WI38 (cell line): ENCODE data around the gene HEPACAM.

Source experiments
- H3K4me3 ChIP-seq: 2 replicates; pipeline ENCODE4 v1.5.1; 2011; ENCODE audit warnings: low read depth, mild to moderate bottlenecking, control low read depth, low read length
- TF ChIP-seq, protein P1 (sequence below): IDR thresholded peaks from 2 replicates; pipeline ENCODE4 v1.5.1; 2012; ENCODE audit warnings: low read depth, mild to moderate bottlenecking, control low read depth, low read length

The HEPACAM gene

DNA sequence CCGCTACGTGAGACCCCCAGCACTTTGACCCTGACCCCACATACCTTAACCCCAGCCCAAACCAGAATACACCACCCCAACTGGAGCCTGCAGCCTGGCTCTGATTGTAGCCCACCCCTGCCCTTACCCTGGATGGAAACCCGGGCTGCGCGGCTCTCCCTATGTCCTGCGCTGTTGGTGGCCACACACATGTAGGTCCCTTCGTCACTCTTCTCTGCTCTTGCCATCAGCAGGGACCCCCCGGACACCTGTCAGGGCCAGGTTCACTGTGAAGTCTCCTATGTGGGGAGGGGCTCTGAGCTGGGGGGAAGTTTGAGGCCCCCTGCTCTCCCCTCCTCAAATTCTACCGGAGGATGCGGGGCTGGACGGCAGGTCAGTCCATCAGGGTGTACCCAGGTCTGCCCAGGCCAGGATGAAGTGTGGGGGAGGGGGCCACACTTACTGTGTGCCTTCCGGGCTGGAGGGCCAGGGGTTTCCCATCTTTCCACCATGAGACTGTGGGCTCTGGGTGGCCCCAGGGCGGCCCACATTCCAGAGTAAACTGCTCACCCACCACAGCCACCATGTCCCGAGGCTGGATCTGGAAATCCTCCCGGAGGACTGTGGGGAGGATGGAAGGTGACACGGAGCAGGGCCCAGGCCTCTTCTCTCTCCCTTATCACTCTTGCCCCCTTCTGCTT, 39.6 kb downstream of the HEPACAM start:
- TF ChIP-seq, protein P1, sequence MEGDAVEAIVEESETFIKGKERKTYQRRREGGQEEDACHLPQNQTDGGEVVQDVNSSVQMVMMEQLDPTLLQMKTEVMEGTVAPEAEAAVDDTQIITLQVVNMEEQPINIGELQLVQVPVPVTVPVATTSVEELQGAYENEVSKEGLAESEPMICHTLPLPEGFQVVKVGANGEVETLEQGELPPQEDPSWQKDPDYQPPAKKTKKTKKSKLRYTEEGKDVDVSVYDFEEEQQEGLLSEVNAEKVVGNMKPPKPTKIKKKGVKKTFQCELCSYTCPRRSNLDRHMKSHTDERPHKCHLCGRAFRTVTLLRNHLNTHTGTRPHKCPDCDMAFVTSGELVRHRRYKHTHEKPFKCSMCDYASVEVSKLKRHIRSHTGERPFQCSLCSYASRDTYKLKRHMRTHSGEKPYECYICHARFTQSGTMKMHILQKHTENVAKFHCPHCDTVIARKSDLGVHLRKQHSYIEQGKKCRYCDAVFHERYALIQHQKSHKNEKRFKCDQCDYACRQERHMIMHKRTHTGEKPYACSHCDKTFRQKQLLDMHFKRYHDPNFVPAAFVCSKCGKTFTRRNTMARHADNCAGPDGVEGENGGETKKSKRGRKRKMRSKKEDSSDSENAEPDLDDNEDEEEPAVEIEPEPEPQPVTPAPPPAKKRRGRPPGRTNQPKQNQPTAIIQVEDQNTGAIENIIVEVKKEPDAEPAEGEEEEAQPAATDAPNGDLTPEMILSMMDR, result no peak
- H3K4me3 ChIP-seq, result no peak overlapping the region

DNA sequence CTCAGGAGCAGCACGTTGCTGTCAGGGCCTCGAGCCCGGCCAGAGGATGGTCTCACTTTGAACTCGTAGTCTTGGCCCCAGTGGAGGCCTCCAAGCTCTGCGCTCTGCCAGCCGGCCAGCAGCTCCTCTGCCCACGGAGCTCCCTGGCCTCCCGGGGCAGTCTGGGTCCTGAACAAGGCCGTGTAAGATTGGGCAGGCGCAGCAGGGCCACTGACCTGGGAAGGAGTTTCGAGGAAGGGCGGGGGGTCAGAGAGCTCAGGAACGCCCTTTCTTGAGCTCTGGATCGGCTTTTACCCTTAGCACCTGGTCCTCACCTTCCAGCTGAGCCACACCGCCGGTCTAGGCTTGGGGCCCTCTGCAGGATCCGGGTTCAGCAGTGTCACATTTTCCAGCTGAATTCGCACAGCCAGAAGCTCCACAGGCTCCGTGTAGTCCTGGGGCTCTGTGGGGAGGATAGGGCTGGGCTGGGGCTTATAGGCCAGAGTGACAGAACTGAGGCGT, 40.3 kb downstream of the HEPACAM start:
- TF ChIP-seq, protein P1, result no peak

DNA sequence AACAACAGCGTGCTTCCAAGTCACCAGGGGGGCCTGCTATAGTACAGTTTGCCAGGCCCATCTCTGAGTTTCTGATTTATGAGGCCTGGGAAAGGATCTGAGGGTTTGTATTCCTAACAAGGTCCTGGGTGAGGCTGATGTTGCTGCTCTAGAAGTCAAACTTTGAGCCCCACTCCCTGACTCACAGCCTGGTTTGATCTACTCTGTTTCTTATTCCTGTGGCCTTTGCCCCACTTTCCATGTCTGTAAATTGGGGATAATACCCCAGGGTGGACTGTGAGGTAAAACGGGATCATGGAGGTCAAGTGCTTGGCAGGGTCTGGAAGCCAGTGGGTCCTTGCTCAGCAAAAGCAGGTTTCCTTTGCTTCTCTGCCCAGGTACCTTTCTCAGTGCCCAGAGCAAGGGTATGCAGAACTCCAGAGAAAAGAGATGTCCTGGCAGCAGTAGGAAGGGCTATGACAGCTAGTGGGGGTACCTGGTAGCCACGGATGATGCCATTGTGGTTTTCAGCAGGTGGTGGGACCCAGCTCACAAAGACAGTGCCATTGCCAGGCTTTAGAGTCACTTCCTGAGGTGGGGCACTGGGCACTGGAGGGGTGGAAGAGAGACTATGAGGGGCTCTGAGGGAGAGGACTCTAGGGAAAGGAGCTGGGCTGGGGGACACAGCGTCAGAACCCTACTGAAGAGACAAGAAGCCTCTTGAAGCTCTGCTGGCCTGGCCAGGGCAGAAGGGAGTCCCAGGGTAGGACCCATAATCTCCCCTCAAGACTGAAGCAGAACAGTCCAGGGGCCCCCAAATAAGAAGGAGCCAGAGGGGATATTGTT, 41.0 kb downstream of the HEPACAM start:
- no peak overlapping the region for H3K4me3 ChIP-seq
- TF ChIP-seq, protein P1, result no peak

More for the DNA sequence above, 40.3 kb downstream of the HEPACAM start:
- no peak overlapping the region for H3K4me3 ChIP-seq

DNA sequence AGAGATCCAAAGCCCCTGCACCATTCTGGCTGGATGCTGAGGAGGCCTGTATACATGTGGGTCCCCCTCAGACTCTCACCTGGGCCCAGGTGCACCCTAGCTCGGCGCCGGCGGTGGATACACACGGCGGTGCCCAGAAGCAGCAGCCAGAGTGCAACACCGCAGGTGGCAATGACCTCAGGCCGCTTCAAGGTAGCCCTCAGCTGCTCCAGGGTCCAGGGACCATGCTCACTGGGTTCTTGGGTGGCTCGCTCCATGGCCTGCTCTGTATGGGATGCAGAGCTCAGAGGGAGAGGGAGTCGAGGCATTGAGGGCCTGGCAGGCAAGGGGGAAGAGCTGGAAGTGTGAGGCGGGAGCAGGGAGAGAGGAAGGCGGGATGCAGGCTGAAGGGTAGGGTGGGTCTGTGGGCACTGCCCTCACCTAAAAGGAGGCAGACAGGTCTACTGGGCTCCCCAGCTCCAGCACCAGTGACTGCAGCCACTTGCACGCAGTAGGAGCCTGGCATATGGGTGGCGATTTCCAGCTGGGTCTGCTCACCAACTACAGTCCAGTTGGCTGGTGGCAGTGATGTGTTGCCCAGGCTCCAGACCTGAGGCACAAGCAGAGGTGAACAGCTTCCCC, 42.0 kb downstream of the HEPACAM start:
- TF ChIP-seq, protein P1, result no peak
- no peak overlapping the region for H3K4me3 ChIP-seq

DNA sequence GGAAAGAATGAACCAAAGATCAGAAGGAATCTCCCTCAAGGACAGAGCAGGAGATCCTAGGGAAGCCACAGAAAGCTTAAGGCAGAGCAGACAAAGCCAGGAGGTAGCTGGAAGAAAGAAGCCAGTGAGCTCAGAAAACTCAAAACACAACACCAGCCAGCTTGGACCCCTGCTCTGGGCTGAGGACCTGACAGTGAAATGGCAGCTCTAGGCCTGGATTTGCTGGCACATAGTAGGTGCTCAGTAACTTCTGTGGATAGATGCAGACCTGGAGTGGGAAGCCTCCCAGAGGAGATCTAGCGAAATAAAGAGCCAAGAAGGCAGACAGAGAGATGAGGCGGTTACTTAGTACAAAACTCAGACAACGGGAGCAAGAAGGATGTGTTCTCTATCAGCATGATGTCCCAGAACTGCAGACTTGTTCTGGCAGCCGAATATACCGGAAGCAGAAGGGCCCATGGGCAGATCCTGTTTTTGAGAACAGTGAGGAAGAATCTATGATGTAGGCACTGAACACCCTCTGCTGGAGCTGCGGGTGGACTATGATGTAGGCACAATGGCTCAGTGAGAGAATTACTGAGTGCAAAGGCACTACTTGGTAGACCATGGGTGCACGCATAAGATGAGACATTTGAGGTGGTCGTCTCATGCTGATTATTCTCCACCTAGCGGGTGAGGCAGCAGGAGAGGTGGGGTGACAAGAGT, 42.9 kb downstream of the HEPACAM start:
- no peak overlapping the region for H3K4me3 ChIP-seq
- TF ChIP-seq, protein P1, result no peak

DNA sequence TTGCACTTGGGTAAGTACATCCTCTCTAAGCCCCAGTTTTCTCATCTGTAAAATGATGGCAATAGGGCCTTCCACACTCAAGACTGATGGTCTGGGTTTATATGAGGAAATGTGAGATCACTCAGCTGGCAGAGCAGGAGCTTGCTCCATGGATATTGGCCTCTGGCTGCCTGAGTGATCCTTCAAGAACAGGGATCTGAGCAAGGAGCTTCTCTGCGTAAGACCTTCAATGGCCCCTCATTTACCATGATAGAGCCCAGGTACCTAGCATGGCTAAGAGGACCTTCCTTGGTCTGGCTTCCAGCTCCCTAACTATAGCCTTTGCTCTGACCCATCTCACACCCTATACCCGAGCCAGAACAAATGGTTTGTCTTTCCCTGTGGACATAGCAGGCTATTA, 43.7 kb downstream of the HEPACAM start:
- TF ChIP-seq, protein P1, result no peak
- H3K4me3 ChIP-seq, result no peak overlapping the region
